ENCODE results near the gene ZNF341.
A peak's percentile ranks its signal among the peaks of the same experiment; 100 is the strongest.

Gene ZNF341

DNA sequence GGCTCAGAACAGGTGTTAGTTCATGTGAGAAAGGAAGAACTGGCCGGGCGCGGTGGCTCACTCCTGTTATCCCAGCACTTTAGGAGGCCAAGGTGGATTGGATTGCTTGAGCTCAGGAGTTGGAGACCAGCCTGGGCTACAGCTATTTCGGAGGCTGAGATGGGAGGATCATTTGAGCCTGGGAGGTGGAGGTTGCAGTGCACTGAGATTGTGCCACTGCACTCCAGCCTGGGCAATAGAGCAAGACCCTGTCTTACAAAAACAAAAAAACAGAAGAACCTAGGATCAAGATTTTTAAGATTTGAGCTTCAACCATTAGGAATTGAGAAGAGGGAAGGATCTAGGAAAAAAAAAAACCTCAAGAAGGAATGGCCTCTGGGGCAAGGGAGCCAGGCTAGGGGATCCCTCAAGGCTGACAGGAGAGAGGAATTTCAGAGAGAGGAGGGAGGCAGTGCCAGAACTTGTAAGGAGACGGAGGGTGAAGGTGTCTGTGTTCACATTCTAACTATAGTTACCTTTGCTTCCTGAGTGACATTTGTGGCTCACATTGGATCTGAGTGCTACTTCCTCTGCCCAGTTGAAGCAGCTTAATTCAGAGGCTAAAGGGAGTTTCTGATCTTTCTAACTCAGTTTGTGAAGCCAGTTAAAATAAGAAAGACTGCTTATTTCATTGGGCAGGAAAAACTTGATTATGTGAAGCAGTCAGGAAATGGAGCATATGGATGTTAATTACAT is 105.5 kb downstream of the ZNF341 start:
- Mint-ChIP-seq H3K4me1 (ENCODE audit: low read depth in 2 of 2) (peaks cover 62 to 79% of the 10 kb centered on the region in 2 donors), H3K9me3 (no peaks in the 10 kb centered on the region), H3K4me3 (peak overlapping the region in 1 of 2 donors; percentile 22), H3K27ac (peak overlapping the region; percentile 88 to 92), H3K36me3 (ENCODE audit: insufficient read depth) (peaks cover 24% of the 10 kb centered on the region), H3K27me3 (no peaks in the 10 kb centered on the region)
- peak; percentile 37 for ATAC-seq (replicated peaks)
- no peak for DNase-seq

DNA sequence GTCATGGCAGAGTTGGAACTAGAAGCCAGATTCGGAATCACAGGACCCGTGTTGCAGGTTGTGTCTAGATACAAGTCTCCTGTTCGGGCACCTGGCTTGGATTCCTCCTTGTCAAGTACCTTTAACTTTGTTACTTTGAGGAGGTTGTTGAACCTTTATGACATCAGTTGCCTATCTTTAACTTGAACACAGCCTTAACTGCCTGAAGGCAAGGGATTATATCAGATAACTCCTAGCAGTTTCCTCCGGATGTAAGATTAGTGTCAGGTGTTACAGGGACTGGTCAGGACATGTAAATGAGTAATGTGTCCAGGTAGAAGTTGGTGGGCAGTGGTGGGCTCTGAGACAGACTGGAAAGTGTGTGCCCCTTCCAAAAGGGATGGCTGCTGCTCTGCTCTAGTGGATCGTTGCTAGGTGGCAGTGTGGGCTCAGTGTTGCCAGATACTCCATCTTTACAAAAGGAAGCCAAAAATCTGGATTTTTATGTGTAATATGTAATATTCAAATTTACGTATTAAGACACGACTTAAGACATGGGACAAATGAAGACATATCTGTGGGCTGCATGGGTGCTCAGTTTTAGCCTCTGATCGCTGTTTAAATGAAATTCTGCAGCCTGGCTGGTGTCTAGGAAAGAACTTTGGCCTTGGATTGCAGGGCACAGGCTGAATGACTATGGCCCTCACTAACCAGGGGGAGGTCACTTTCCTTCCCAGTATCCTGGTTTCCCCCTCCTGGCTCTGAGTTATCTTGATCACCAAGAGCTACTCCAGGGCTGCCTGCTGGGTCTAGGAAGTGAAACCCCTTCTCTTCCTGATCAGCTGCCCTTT is 106.5 kb downstream of the ZNF341 start:
- Mint-ChIP-seq H3K4me1 (ENCODE audit: low read depth in 2 of 2) (peaks cover 68 to 84% of the 10 kb centered on the region in 2 donors), H3K9me3 (no peaks in the 10 kb centered on the region), H3K36me3 (ENCODE audit: insufficient read depth) (peaks cover 24% of the 10 kb centered on the region), H3K27ac (peak overlapping the region; percentile 88 to 92), H3K27me3 (no peaks in the 10 kb centered on the region), H3K4me3 (no peak overlapping the region)
- DNase-seq = no peak
- ATAC-seq (replicated peaks) = no peak

DNA sequence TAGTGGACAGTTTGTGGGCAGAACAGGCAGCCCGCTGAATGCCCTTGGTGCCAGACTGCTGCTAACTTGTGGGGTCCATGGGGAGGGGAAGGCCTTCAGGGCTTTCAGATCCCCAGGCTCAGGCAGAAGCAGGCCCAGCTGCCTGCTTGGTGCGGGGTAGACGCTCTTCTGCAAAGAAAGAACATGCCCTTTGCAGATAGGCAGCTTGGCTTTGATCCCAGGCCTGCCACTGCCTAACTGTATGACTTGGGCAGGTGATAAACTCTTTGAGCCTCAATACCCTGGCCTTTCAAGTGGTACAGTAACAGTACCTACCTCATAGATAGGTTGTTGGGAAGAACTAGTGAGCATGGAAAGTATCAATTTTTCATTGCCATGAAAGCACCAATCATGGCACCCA is 107.8 kb downstream of the ZNF341 start:
- Mint-ChIP-seq H3K27me3 (no peaks in the 10 kb centered on the region), H3K9me3 (no peaks in the 10 kb centered on the region), H3K36me3 (ENCODE audit: insufficient read depth) (peaks cover 18% of the 10 kb centered on the region), H3K27ac (peak overlapping the region; percentile 80 to 84), H3K4me1 (ENCODE audit: low read depth in 2 of 2) (peaks cover 70 to 86% of the 10 kb centered on the region in 2 donors), H3K4me3 (no peak overlapping the region)
- DNase-seq (no peak), ATAC-seq (replicated peaks) (no peak)

- Mint-ChIP-seq H3K27me3 (no peaks in the 10 kb centered on the region), H3K4me1 (ENCODE audit: low read depth in 2 of 2) (peaks cover 71 to 84% of the 10 kb centered on the region in 2 donors), H3K27ac (peak overlapping the region; percentile 15 to 72), H3K4me3 (peak overlapping the region in 1 of 2 donors; percentile 15), H3K9me3 (no peaks in the 10 kb centered on the region), H3K36me3 (ENCODE audit: insufficient read depth) (peaks cover 13% of the 10 kb centered on the region)
- ATAC-seq (replicated peaks) (no peak), DNase-seq (no peak)
Observed at GRCh38 chr20:33840160-33840559, 108.4 kb downstream of the ZNF341 start.

DNA sequence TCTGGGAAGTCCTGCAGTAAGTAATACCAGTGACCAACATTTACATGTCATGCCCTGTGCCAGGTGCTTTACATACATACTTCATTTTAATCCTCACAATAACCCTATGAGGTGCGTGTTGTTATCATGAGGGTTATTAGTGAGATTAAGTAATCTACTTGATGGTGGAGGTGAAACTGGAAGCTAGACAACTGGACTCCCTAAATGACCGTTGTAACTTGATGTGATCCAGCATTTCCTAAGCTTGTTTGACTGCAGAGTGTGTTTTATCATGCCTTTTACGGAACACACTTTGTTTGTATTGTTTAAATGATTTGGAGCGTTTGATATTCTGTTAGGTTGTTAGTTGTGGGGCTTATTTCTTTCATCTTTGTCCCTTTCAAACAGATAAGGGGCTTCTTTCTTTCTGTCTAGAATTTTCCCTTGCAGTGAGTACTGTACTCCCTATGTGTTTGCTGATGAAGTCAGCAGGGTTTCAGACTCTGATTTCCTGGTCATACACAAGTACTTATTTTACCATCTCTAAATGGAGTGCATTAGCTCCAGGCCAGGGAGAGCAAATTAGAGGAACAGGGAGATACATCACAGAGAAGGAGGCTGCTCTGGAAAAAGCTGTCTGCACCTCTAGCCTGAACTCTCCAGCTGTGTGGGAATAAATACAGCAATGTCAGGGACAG is 109.1 kb downstream of the ZNF341 start:
- Mint-ChIP-seq H3K9me3 (no peaks in the 10 kb centered on the region), H3K27ac (peak overlapping the region; percentile 71 to 72), H3K27me3 (no peaks in the 10 kb centered on the region)

DNA sequence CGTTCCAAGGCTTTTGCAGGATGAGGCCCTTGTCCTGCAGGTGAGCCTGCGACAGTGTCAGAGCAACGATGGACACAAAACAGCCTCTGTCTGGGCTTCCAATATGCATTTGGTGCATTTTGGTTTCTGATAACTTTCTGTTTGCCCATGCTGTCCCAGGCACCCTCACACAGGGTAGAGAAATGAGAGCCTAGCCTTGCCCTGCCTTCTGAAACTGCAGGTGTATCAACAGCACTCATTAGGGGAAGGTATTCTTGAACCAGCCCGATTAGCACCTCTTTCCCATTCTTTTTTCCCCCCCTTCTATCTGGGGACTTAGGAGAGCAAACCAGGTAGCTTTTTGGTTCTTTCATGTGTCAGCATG is 109.6 kb downstream of the ZNF341 start:
- ATAC-seq (replicated peaks) = no peak
- peaks cover 7% of the 10 kb centered on the region for H3K36me3 Mint-ChIP-seq (ENCODE audit: insufficient read depth)

More for the DNA sequence above, 109.1 kb downstream of the ZNF341 start:
- Mint-ChIP-seq H3K4me1 (ENCODE audit: low read depth in 2 of 2) (peaks cover 75 to 84% of the 10 kb centered on the region in 2 donors), H3K36me3 (ENCODE audit: insufficient read depth) (peaks cover 7% of the 10 kb centered on the region), H3K4me3 (peak overlapping the region; percentile 7 to 15)
- DNase-seq (no peak), ATAC-seq (replicated peaks) (no peak)

More for the DNA sequence above, 109.6 kb downstream of the ZNF341 start:
- no peak for DNase-seq
- Mint-ChIP-seq H3K4me1 (ENCODE audit: low read depth in 2 of 2) (peaks cover 77 to 84% of the 10 kb centered on the region in 2 donors), H3K27me3 (no peaks in the 10 kb centered on the region), H3K4me3 (no peak overlapping the region), H3K9me3 (no peaks in the 10 kb centered on the region), H3K27ac (peak overlapping the region in 1 of 2 donors; percentile 71)

Measured in effector memory CD8-positive, alpha-beta T cell (primary cell).